SW 1271 (cell line): ENCODE data around the gene HYCC1.
"Not testable (repeated sequence)": the region's sequence is repeated elsewhere in the genome, so short reads cannot be mapped to it uniquely, and the experiment has no call there.

Experiments
- DNase-seq, 2 experiments: peaks; one replicate each; lab custom pipeline; 2025; lab: John Stamatoyannopoulos, UW

The HYCC1 gene

GRCh38 chr7:22983257-22983855 lies 30.6 kb downstream of the HYCC1 start:
- DNase-seq, result no peak

GRCh38 chr7:22980422-22980821 lies 33.5 kb downstream of the HYCC1 start:
- peak; percentile 30 to 31 for DNase-seq

GRCh38 chr7:22979861-22980260 lies 34.1 kb downstream of the HYCC1 start:
- no peak for DNase-seq

- no peak for DNase-seq
Measured at GRCh38 chr7:22979251-22979650, 34.7 kb downstream of the HYCC1 start.

- not testable (repeated sequence) for DNase-seq
Measured at GRCh38 chr7:22974636-22975035, 39.3 kb downstream of the HYCC1 start.

GRCh38 chr7:22972207-22972606 lies 41.7 kb downstream of the HYCC1 start:
- DNase-seq, result no peak

GRCh38 chr7:22969010-22969431 lies 44.9 kb downstream of the HYCC1 start:
- DNase-seq, result no peak
